ENCODE measurements around the gene FTL.
"Not testable (repeated sequence)": the region's sequence is repeated elsewhere in the genome, so short reads cannot be mapped to it uniquely, and the experiment has no call there.

Gene FTL

GRCh38 chr19:48965040-48965805, at the start of gene FTL:
Gene FTL, plus strand, starts transcription at chr19:48965309. Its CDS starts 199 bp downstream, at chr19:48965508.
- H3K27me3 ChIP-seq (ENCODE audit: control insufficient read depth, insufficient read depth, low read length), result no peaks in the 10 kb centered on the region
- peak within 1 kb of the TSS; percentile 69 for H3K4me3 ChIP-seq (ENCODE audit: low read length)
- H3K4me1 ChIP-seq (ENCODE audit: control insufficient read depth, insufficient read depth, low read length), result peaks cover 24% of the 10 kb centered on the region
- H3K27ac ChIP-seq (ENCODE audit: low read depth, low read length), result peak within 1 kb of the TSS; percentile 92
- H3K9ac ChIP-seq (ENCODE audit: low read length), result peak within 1 kb of the TSS; percentile 83
- H3K36me3 ChIP-seq (ENCODE audit: control insufficient read depth, insufficient read depth, low read length), result peaks cover 13% of the 10 kb centered on the region

- Histone ChIP-seq H3K27me3 (ENCODE audit: control insufficient read depth, insufficient read depth, low read length) (no peaks in the 10 kb centered on the region), H3K4me3 (ENCODE audit: low read length) (no peak overlapping the region), H3K9ac (ENCODE audit: low read length) (no peak overlapping the region), H3K27ac (ENCODE audit: low read depth, low read length) (no peak overlapping the region), H3K4me1 (ENCODE audit: control insufficient read depth, insufficient read depth, low read length) (no peaks in the 10 kb centered on the region), H3K36me3 (ENCODE audit: control insufficient read depth, insufficient read depth, low read length) (peaks cover 39% of the 10 kb centered on the region)
Measured at GRCh38 chr19:48915757-48916156, 49.4 kb upstream of the FTL start.

GRCh38 chr19:48918071-48918470, 47.0 kb upstream of the FTL start:
- H3K36me3 ChIP-seq (ENCODE audit: control insufficient read depth, insufficient read depth, low read length), result peaks cover 26% of the 10 kb centered on the region
- no peaks in the 10 kb centered on the region for H3K4me1 ChIP-seq (ENCODE audit: control insufficient read depth, insufficient read depth, low read length)
- H3K27ac ChIP-seq (ENCODE audit: low read depth, low read length), result no peak overlapping the region
- no peak overlapping the region for H3K4me3 ChIP-seq (ENCODE audit: low read length)
- H3K27me3 ChIP-seq (ENCODE audit: control insufficient read depth, insufficient read depth, low read length), result no peaks in the 10 kb centered on the region
- H3K9ac ChIP-seq (ENCODE audit: low read length), result no peak overlapping the region

- Histone ChIP-seq H3K27me3 (ENCODE audit: control insufficient read depth, insufficient read depth, low read length) (no peaks in the 10 kb centered on the region), H3K4me1 (ENCODE audit: control insufficient read depth, insufficient read depth, low read length) (no peaks in the 10 kb centered on the region), H3K9ac (ENCODE audit: low read length) (no peak overlapping the region), H3K27ac (ENCODE audit: low read depth, low read length) (no peak overlapping the region), H3K36me3 (ENCODE audit: control insufficient read depth, insufficient read depth, low read length) (peaks cover 21% of the 10 kb centered on the region), H3K4me3 (ENCODE audit: low read length) (no peak overlapping the region)
Measured at GRCh38 chr19:48918801-48919247, 46.3 kb upstream of the FTL start.

- not testable (repeated sequence) for H3K27ac ChIP-seq (ENCODE audit: low read depth, low read length); H3K4me1 ChIP-seq (ENCODE audit: control insufficient read depth, insufficient read depth, low read length); H3K27me3 ChIP-seq (ENCODE audit: control insufficient read depth, insufficient read depth, low read length); H3K4me3 ChIP-seq (ENCODE audit: low read length); H3K9ac ChIP-seq (ENCODE audit: low read length)
- peaks cover 18% of the 10 kb centered on the region for H3K36me3 ChIP-seq (ENCODE audit: control insufficient read depth, insufficient read depth, low read length)
Measured at GRCh38 chr19:48919271-48919670, 45.8 kb upstream of the FTL start.

GRCh38 chr19:48920949-48921348, 44.2 kb upstream of the FTL start:
- Histone ChIP-seq H3K9ac (ENCODE audit: low read length) (no peak overlapping the region), H3K27ac (ENCODE audit: low read depth, low read length) (no peak overlapping the region), H3K4me1 (ENCODE audit: control insufficient read depth, insufficient read depth, low read length) (no peaks in the 10 kb centered on the region), H3K27me3 (ENCODE audit: control insufficient read depth, insufficient read depth, low read length) (no peaks in the 10 kb centered on the region), H3K36me3 (ENCODE audit: control insufficient read depth, insufficient read depth, low read length) (peaks cover 15% of the 10 kb centered on the region), H3K4me3 (ENCODE audit: low read length) (no peak overlapping the region)

- no peaks in the 10 kb centered on the region for H3K4me1 ChIP-seq (ENCODE audit: control insufficient read depth, insufficient read depth, low read length)
- no peak overlapping the region for H3K9ac ChIP-seq (ENCODE audit: low read length)
- peaks cover 15% of the 10 kb centered on the region for H3K36me3 ChIP-seq (ENCODE audit: control insufficient read depth, insufficient read depth, low read length)
- H3K27ac ChIP-seq (ENCODE audit: low read depth, low read length), result no peak overlapping the region
- H3K4me3 ChIP-seq (ENCODE audit: low read length), result no peak overlapping the region
- H3K27me3 ChIP-seq (ENCODE audit: control insufficient read depth, insufficient read depth, low read length), result no peaks in the 10 kb centered on the region
Measured at GRCh38 chr19:48921721-48922500, 43.2 kb upstream of the FTL start.

GRCh38 chr19:48922548-48923490, 42.3 kb upstream of the FTL start:
- no peaks in the 10 kb centered on the region for H3K4me1 ChIP-seq (ENCODE audit: control insufficient read depth, insufficient read depth, low read length)
- peaks cover 15% of the 10 kb centered on the region for H3K36me3 ChIP-seq (ENCODE audit: control insufficient read depth, insufficient read depth, low read length)
- H3K27ac ChIP-seq (ENCODE audit: low read depth, low read length), result no peak overlapping the region
- no peak overlapping the region for H3K9ac ChIP-seq (ENCODE audit: low read length)
- H3K4me3 ChIP-seq (ENCODE audit: low read length), result no peak overlapping the region
- no peaks in the 10 kb centered on the region for H3K27me3 ChIP-seq (ENCODE audit: control insufficient read depth, insufficient read depth, low read length)

GRCh38 chr19:48925240-48925843, 39.8 kb upstream of the FTL start:
- H3K27ac ChIP-seq (ENCODE audit: low read depth, low read length), result no peak overlapping the region
- H3K4me1 ChIP-seq (ENCODE audit: control insufficient read depth, insufficient read depth, low read length), result no peaks in the 10 kb centered on the region
- H3K9ac ChIP-seq (ENCODE audit: low read length), result no peak overlapping the region
- H3K36me3 ChIP-seq (ENCODE audit: control insufficient read depth, insufficient read depth, low read length), result peaks cover 6% of the 10 kb centered on the region
- no peaks in the 10 kb centered on the region for H3K27me3 ChIP-seq (ENCODE audit: control insufficient read depth, insufficient read depth, low read length)
- H3K4me3 ChIP-seq (ENCODE audit: low read length), result no peak overlapping the region

GRCh38 chr19:48925890-48926289, 39.2 kb upstream of the FTL start:
- not testable (repeated sequence) for H3K27ac ChIP-seq (ENCODE audit: low read depth, low read length); H3K9ac ChIP-seq (ENCODE audit: low read length); H3K27me3 ChIP-seq (ENCODE audit: control insufficient read depth, insufficient read depth, low read length); H3K4me3 ChIP-seq (ENCODE audit: low read length); H3K36me3 ChIP-seq (ENCODE audit: control insufficient read depth, insufficient read depth, low read length); H3K4me1 ChIP-seq (ENCODE audit: control insufficient read depth, insufficient read depth, low read length)

GRCh38 chr19:48926909-48927308, 38.2 kb upstream of the FTL start:
- Histone ChIP-seq H3K27me3 (ENCODE audit: control insufficient read depth, insufficient read depth, low read length) (no peaks in the 10 kb centered on the region), H3K9ac (ENCODE audit: low read length) (no peak overlapping the region), H3K4me1 (ENCODE audit: control insufficient read depth, insufficient read depth, low read length) (no peaks in the 10 kb centered on the region), H3K4me3 (ENCODE audit: low read length) (peak overlapping the region; percentile 32), H3K36me3 (ENCODE audit: control insufficient read depth, insufficient read depth, low read length) (no peaks in the 10 kb centered on the region), H3K27ac (ENCODE audit: low read depth, low read length) (no peak overlapping the region)

- H3K27ac ChIP-seq (ENCODE audit: low read depth, low read length), result not testable (repeated sequence)
Measured at GRCh38 chr19:48927692-48928091, 37.4 kb upstream of the FTL start.

More at GRCh38 chr19:48927692-48928091, 37.4 kb upstream of the FTL start:
- not testable (repeated sequence) for H3K9ac ChIP-seq (ENCODE audit: low read length); H3K36me3 ChIP-seq (ENCODE audit: control insufficient read depth, insufficient read depth, low read length); H3K4me3 ChIP-seq (ENCODE audit: low read length); H3K27me3 ChIP-seq (ENCODE audit: control insufficient read depth, insufficient read depth, low read length); H3K4me1 ChIP-seq (ENCODE audit: control insufficient read depth, insufficient read depth, low read length)
